SIG-M5 treated with dmso at 0.1 percent for 504 hours (cell line): ENCODE measurements around the gene KCNMA1.

Experiments used
- DNase-seq: peaks from one replicate; lab custom pipeline; 2025; ENCODE audit not compliant: unreplicated experiment; lab: John Stamatoyannopoulos, UW

KCNMA1 gene

GRCh38 chr10:77513781-77514331 is 123.8 kb downstream of the KCNMA1 start:
- DNase-seq = no peak

- DNase-seq = no peak
Measured at GRCh38 chr10:77513220-77513619, 124.4 kb downstream of the KCNMA1 start.

GRCh38 chr10:77512219-77512578 is 125.4 kb downstream of the KCNMA1 start:
- no peak for DNase-seq

GRCh38 chr10:77511498-77512218 is 126.0 kb downstream of the KCNMA1 start:
- DNase-seq = no peak

GRCh38 chr10:77510695-77511094 is 126.9 kb downstream of the KCNMA1 start:
- no peak for DNase-seq

- no peak for DNase-seq
Measured at GRCh38 chr10:77510294-77510693, 127.3 kb downstream of the KCNMA1 start.

- no peak for DNase-seq
Measured at GRCh38 chr10:77509391-77509790, 128.2 kb downstream of the KCNMA1 start.

- DNase-seq = no peak
Measured at GRCh38 chr10:77507291-77507880, 130.2 kb downstream of the KCNMA1 start.

GRCh38 chr10:77506517-77507200 is 130.9 kb downstream of the KCNMA1 start:
- DNase-seq = no peak

- no peak for DNase-seq
Measured at GRCh38 chr10:77505431-77506334, 131.9 kb downstream of the KCNMA1 start.

GRCh38 chr10:77504873-77505257 is 132.7 kb downstream of the KCNMA1 start:
- DNase-seq = no peak

- DNase-seq = no peak
Measured at GRCh38 chr10:77504196-77504872, 133.3 kb downstream of the KCNMA1 start.

- DNase-seq = no peak
Measured at GRCh38 chr10:77501846-77502261, 135.8 kb downstream of the KCNMA1 start.

GRCh38 chr10:77501152-77501845 is 136.3 kb downstream of the KCNMA1 start:
- DNase-seq = no peak

GRCh38 chr10:77500754-77501151 is 136.9 kb downstream of the KCNMA1 start:
- no peak for DNase-seq

- DNase-seq = no peak
Measured at GRCh38 chr10:77498829-77499228, 138.8 kb downstream of the KCNMA1 start.

- no peak for DNase-seq
Measured at GRCh38 chr10:77498210-77498609, 139.4 kb downstream of the KCNMA1 start.

GRCh38 chr10:77497748-77498147 is 139.9 kb downstream of the KCNMA1 start:
- DNase-seq = no peak

GRCh38 chr10:77496941-77497420 is 140.6 kb downstream of the KCNMA1 start:
- no peak for DNase-seq
